Measurements from ENCODE around the gene MIB1. TPM values are rescaled to one million over a fixed set of nuclear protein-coding genes. Genes with fewer than 3 reads are reported as not detected.
A peak's percentile ranks its signal among the peaks of the same experiment; 100 is the strongest.
"Not testable (repeated sequence)": the region's sequence is repeated elsewhere in the genome, so short reads cannot be mapped to it uniquely, and the experiment has no call there.

The MIB1 gene
- 10 to 100 TPM; 52.3 to 64.0 TPM for total RNA-seq

GRCh38 chr18:21740538-21741311, at the start of gene MIB1:
TSS of gene MIB1 (plus strand) at chr18:21740792. CDS start at chr18:21741584, 792 bp downstream.
- ATAC-seq (replicated peaks): peak; percentile 96
- Mint-ChIP-seq H3K4me1 (peaks cover 29% of the 10 kb centered on the region), H3K27me3 (no peaks in the 10 kb centered on the region), H3K36me3 (ENCODE audit: low read depth) (peaks cover 27% of the 10 kb centered on the region), H3K9me3 (peaks cover 8% of the 10 kb centered on the region), H3K27ac (peak within 1 kb of the TSS; percentile 94), H3K4me3 (peak within 1 kb of the TSS; percentile 91)

DNA sequence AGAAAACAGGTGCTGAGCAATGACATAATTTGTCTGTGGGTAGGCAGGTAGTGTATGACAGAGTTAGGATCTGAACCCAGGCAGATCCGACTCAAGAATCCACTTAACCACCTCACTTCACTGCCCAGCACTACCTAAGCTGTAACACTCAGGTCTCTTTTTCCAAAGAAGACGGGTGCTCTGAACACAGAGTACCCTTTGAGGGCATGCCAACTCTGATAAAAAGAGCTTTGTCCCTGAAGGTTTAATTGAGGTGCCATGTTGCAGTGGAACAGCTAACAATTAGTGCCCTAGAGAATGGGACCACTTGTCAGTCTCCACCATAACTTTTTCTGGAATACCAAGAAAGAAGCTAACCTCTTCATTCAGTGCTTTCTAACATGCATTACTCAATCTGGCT, 47.3 kb upstream of the MIB1 start:
- Mint-ChIP-seq H3K4me3 (no peak overlapping the region), H3K36me3 (ENCODE audit: low read depth) (peaks cover 83% of the 10 kb centered on the region), H3K9me3 (peaks cover 7% of the 10 kb centered on the region), H3K27ac (no peak overlapping the region), H3K4me1 (no peaks in the 10 kb centered on the region), H3K27me3 (no peaks in the 10 kb centered on the region)
- ATAC-seq (replicated peaks): no peak

- Mint-ChIP-seq H3K4me1 (peaks cover 19% of the 10 kb centered on the region), H3K27me3 (no peaks in the 10 kb centered on the region), H3K27ac (no peak overlapping the region), H3K9me3 (no peaks in the 10 kb centered on the region), H3K36me3 (ENCODE audit: low read depth) (peaks cover 61% of the 10 kb centered on the region), H3K4me3 (no peak overlapping the region)
- ATAC-seq (replicated peaks): no peak
Observed at GRCh38 chr18:21700528-21701075, 40.0 kb upstream of the MIB1 start.

GRCh38 chr18:21701621-21702020, 39.0 kb upstream of the MIB1 start:
- peaks cover 55% of the 10 kb centered on the region for H3K36me3 Mint-ChIP-seq (ENCODE audit: low read depth)
- no peak for ATAC-seq (replicated peaks)
- H3K4me3 Mint-ChIP-seq: no peak overlapping the region

DNA sequence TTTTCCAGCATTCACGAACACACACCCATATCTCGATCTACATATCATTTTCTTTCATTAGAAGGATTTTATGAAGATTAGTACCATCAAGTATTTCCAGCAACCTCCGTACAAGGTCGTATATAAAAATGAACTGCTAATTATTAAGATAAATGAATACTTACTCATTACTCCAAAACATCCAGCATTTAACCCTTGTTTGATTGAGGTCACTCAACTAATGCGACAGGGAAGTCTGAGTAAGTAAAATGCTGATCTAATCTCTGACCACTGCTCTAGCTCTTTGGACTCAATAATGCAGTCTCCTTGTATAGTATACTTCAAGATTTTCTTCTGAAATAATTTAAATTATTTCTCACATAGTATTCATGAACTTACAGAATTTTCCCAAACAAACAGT, 38.0 kb upstream of the MIB1 start:
- Mint-ChIP-seq H3K4me3 (peak overlapping the region; percentile 94), H3K4me1 (peaks cover 19% of the 10 kb centered on the region), H3K27ac (peak overlapping the region; percentile 85), H3K27me3 (no peaks in the 10 kb centered on the region), H3K36me3 (ENCODE audit: low read depth) (peaks cover 54% of the 10 kb centered on the region), H3K9me3 (no peaks in the 10 kb centered on the region)
- ATAC-seq (replicated peaks): no peak

More at GRCh38 chr18:21701621-21702020, 39.0 kb upstream of the MIB1 start:
- peaks cover 19% of the 10 kb centered on the region for H3K4me1 Mint-ChIP-seq
- no peak overlapping the region for H3K27ac Mint-ChIP-seq
- no peaks in the 10 kb centered on the region for H3K9me3 Mint-ChIP-seq
- no peaks in the 10 kb centered on the region for H3K27me3 Mint-ChIP-seq

- peaks cover 19% of the 10 kb centered on the region for H3K4me1 Mint-ChIP-seq
Observed at GRCh38 chr18:21703241-21703820, 37.3 kb upstream of the MIB1 start.

GRCh38 chr18:21704603-21705364, 35.8 kb upstream of the MIB1 start, which contains the start of gene ABHD3:
TSS of gene ABHD3 (minus strand) at chr18:21704774. CDS start at chr18:21704665, 109 bp downstream.
- no peaks in the 10 kb centered on the region for H3K9me3 Mint-ChIP-seq
- ATAC-seq (replicated peaks): peak; percentile 96

More at GRCh38 chr18:21703241-21703820, 37.3 kb upstream of the MIB1 start:
- peak overlapping the region; percentile 94 for H3K4me3 Mint-ChIP-seq
- peaks cover 47% of the 10 kb centered on the region for H3K36me3 Mint-ChIP-seq (ENCODE audit: low read depth)
- no peaks in the 10 kb centered on the region for H3K9me3 Mint-ChIP-seq
- H3K27me3 Mint-ChIP-seq: no peaks in the 10 kb centered on the region
- H3K27ac Mint-ChIP-seq: peak overlapping the region; percentile 85
- ATAC-seq (replicated peaks): peak; percentile 30

DNA sequence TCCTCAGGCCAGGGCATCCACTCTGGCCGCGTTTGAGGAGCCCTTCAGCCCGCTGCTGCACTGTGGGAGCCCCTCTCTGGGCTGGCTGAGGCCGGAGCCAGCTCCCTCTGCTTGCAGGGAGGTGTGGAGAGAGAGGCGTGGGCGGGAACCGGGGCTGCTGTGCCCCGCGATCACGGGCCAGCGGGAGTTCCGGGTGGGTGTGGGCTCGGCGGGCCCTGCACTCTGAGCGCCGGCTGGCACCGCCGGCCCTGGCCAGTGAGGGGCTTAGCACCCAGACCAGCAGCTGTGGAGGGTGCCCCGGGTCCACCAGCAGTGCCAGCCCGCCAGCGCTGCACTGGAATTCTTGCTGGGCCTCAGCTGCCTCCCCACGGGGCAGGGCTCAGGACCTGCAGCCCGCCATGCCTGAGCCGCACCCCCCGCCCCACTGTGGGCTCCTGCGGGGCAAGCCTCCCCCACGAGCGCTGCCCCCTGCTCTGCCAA, 34.2 kb upstream of the MIB1 start:
- H3K27me3 Mint-ChIP-seq: no peaks in the 10 kb centered on the region
- no peak for ATAC-seq (replicated peaks)
- H3K4me3 Mint-ChIP-seq: no peak overlapping the region
- no peak overlapping the region for H3K27ac Mint-ChIP-seq
- H3K36me3 Mint-ChIP-seq (ENCODE audit: low read depth): peaks cover 22% of the 10 kb centered on the region
- peaks cover 19% of the 10 kb centered on the region for H3K4me1 Mint-ChIP-seq
- no peaks in the 10 kb centered on the region for H3K9me3 Mint-ChIP-seq

More at GRCh38 chr18:21704603-21705364, 35.8 kb upstream of the MIB1 start, which contains the start of gene ABHD3:
- Mint-ChIP-seq H3K4me1 (peaks cover 19% of the 10 kb centered on the region), H3K27me3 (no peaks in the 10 kb centered on the region), H3K27ac (peak within 1 kb of the TSS; percentile 85), H3K36me3 (ENCODE audit: low read depth) (peaks cover 36% of the 10 kb centered on the region), H3K4me3 (peak within 1 kb of the TSS; percentile 94)

- not testable (repeated sequence) for H3K9me3 Mint-ChIP-seq; ATAC-seq (replicated peaks); H3K27me3 Mint-ChIP-seq; H3K27ac Mint-ChIP-seq; H3K4me3 Mint-ChIP-seq
- Mint-ChIP-seq H3K4me1 (peaks cover 19% of the 10 kb centered on the region), H3K36me3 (ENCODE audit: low read depth) (peaks cover 15% of the 10 kb centered on the region)
Observed at GRCh38 chr18:21707130-21707529, 33.5 kb upstream of the MIB1 start.

DNA sequence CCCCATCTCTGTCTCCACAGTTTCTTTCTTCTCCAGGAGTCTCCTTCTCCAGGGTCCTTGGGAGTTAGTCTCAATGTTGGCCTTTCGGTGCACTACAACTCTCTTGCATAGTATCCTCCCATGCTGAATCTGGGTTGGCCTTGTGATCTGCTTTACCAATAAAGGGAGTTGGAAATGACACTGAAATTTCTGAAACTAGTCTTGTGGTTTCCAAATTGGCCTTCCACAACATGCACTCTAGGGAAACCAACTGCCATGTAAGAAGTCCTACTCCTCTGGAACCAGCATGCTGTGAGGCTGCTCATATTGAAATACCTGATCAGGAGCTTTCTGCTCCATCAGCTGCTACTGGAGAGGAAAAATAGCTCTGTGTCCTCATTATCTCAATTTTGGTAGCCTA, 26.1 kb upstream of the MIB1 start:
- no peaks in the 10 kb centered on the region for H3K36me3 Mint-ChIP-seq (ENCODE audit: low read depth)
- ATAC-seq (replicated peaks): peak; percentile 62
- H3K9me3 Mint-ChIP-seq: no peaks in the 10 kb centered on the region
- no peaks in the 10 kb centered on the region for H3K4me1 Mint-ChIP-seq
- no peaks in the 10 kb centered on the region for H3K27me3 Mint-ChIP-seq
- no peak overlapping the region for H3K4me3 Mint-ChIP-seq
- no peak overlapping the region for H3K27ac Mint-ChIP-seq

DNA sequence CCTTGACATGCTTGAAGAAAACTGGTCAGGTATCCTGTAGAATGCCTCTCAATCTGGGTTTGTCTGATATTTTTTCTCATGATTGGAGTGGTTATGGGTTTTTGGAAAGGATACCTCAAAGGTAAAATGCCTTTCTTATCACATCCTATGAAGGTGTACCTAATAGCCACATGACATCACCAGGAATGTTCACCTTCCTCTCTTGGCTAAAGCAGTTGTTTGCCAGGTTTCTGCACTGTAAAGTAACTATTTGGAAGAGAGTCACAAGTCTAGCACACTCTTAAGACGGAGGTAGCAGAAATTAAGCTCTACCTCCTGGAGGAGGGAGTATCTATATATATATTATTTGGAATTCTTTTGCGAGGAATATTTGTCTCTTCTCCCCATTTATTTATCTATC, 17.9 kb upstream of the MIB1 start:
- Mint-ChIP-seq H3K27me3 (no peaks in the 10 kb centered on the region), H3K36me3 (ENCODE audit: low read depth) (no peaks in the 10 kb centered on the region), H3K9me3 (no peaks in the 10 kb centered on the region), H3K27ac (no peak overlapping the region), H3K4me1 (no peaks in the 10 kb centered on the region), H3K4me3 (no peak overlapping the region)
- ATAC-seq (replicated peaks): no peak

DNA sequence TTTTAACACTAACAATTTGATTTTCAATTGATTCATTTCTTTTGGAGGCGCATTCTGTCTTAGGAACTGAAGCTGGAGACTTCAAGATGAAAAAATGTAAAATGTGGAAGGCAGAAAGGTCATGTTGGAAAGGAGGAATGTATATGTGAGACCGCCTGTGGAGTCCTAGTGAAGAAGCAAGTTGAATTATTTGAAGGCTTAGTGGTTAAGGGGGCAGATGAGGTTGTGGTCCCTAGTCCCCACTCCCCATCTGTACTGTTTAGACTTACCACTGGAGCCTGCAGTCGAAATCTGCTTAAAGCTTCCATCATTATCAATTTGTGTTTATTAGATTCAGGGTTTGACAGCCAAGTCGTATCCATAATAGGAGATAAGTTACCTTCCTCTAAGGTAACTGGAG, 15.4 kb upstream of the MIB1 start:
- no peak for ATAC-seq (replicated peaks)
- Mint-ChIP-seq H3K9me3 (no peaks in the 10 kb centered on the region), H3K27ac (no peak overlapping the region), H3K4me1 (no peaks in the 10 kb centered on the region), H3K36me3 (ENCODE audit: low read depth) (no peaks in the 10 kb centered on the region), H3K27me3 (no peaks in the 10 kb centered on the region), H3K4me3 (no peak overlapping the region)

- H3K27ac Mint-ChIP-seq: no peak overlapping the region
Observed at GRCh38 chr18:21727702-21728101, 12.9 kb upstream of the MIB1 start.

GRCh38 chr18:21733011-21733410, 7.6 kb upstream of the MIB1 start:
- no peaks in the 10 kb centered on the region for H3K36me3 Mint-ChIP-seq (ENCODE audit: low read depth)
- no peak for ATAC-seq (replicated peaks)
- H3K4me1 Mint-ChIP-seq: peaks cover 7% of the 10 kb centered on the region
- H3K4me3 Mint-ChIP-seq: no peak overlapping the region
- peaks cover 8% of the 10 kb centered on the region for H3K9me3 Mint-ChIP-seq
- no peak overlapping the region for H3K27ac Mint-ChIP-seq
- H3K27me3 Mint-ChIP-seq: no peaks in the 10 kb centered on the region

More at GRCh38 chr18:21727702-21728101, 12.9 kb upstream of the MIB1 start:
- ATAC-seq (replicated peaks): no peak
- no peak overlapping the region for H3K4me3 Mint-ChIP-seq
- no peaks in the 10 kb centered on the region for H3K9me3 Mint-ChIP-seq
- no peaks in the 10 kb centered on the region for H3K36me3 Mint-ChIP-seq (ENCODE audit: low read depth)
- H3K27me3 Mint-ChIP-seq: no peaks in the 10 kb centered on the region
- no peaks in the 10 kb centered on the region for H3K4me1 Mint-ChIP-seq

All from activated T-helper 17 cell treated with anti-CD3 and anti-CD28 coated beads, Interleukin-2, amount 50 U/mL, for 72 hours (primary cell).